OCI-LY7 (cell line): ENCODE results near the gene PPARGC1A. TPM values are rescaled to one million over a fixed set of nuclear protein-coding genes. Genes with fewer than 3 reads are reported as not detected.

Source experiments
- BruUV-seq: library from RNA; stranded (reverse); fragments of 400-500 nt; replicated peaks from 2 replicates; lab custom pipeline; 2021; lab: Mats Ljungman, UMichigan
- CTCF ChIA-PET: fragments of 300-600 bp; sonication (Branson Sonifier 250); formaldehyde crosslinking; loops from one replicate; lab custom pipeline; 2022; ENCODE audit warnings: antibody characterized with exemption; ENCODE audit not compliant: unreplicated experiment; lab: Charles Lee
- POLR2A ChIA-PET: fragments of 300-600 bp; sonication (Branson Sonifier 250); formaldehyde crosslinking; loops from one replicate; lab custom pipeline; 2022; ENCODE audit warnings: antibody characterized with exemption; lab: Charles Lee
- DNase-seq: peaks from one replicate; pipeline ENCODE4 v3.0.0-alpha.2; 2015; ENCODE audit warnings: low spot score
- H2AFZ ChIP-seq: fragments of 200-600 bp; sonication (generic), shearing (Covaris generic); 2 replicates; pipeline ENCODE4 v1.6.1; 2014; ENCODE audit warnings: mild to moderate bottlenecking, antibody characterized with exemption, low read length, moderate library complexity
- H3K27ac ChIP-seq: fragments of 200-600 bp; sonication (generic); 2 replicates; pipeline ENCODE4 v1.5.1; 2014; ENCODE audit warnings: mixed run types, low read depth, mild to moderate bottlenecking, moderate library complexity, low read length, inconsistent platforms; ENCODE audit not compliant: poor library complexity, severe bottlenecking
- H3K36me3 ChIP-seq: fragments of 200-600 bp; sonication (generic); 2 replicates; pipeline ENCODE4 v1.6.1; 2014; ENCODE audit warnings: mild to moderate bottlenecking, antibody characterized with exemption, low read length, moderate library complexity, mixed read lengths; ENCODE audit not compliant: insufficient read depth
- H3K4me1 ChIP-seq: fragments of 200-600 bp; sonication (generic); 2 replicates; pipeline ENCODE4 v1.5.1; 2014; ENCODE audit warnings: mild to moderate bottlenecking, low read length; ENCODE audit not compliant: insufficient read depth, poor library complexity, severe bottlenecking
- H3K4me2 ChIP-seq: fragments of 200-600 bp; sonication (generic); 2 replicates; pipeline ENCODE4 v1.6.1; 2014; ENCODE audit warnings: mild to moderate bottlenecking, low read length
- H3K4me3 ChIP-seq: fragments of 200-600 bp; sonication (generic); 2 replicates; pipeline ENCODE4 v1.5.1; 2014; ENCODE audit warnings: mild to moderate bottlenecking, low read depth, low read length; ENCODE audit not compliant: poor library complexity, severe bottlenecking
- H3K79me2 ChIP-seq: fragments of 200-600 bp; sonication (generic); 2 replicates; pipeline ENCODE4 v1.6.1; 2016; ENCODE audit warnings: low read depth, mild to moderate bottlenecking, low read length, moderate library complexity, mixed read lengths; ENCODE audit not compliant: insufficient read depth
- H3K9me2 ChIP-seq: fragments of 200-600 bp; sonication (generic); 2 replicates; pipeline ENCODE4 v1.6.1; 2016; ENCODE audit warnings: mild to moderate bottlenecking, low read length, mixed read lengths; ENCODE audit not compliant: insufficient read depth
- H3K9me3 ChIP-seq: fragments of 200-600 bp; sonication (generic); 2 replicates; pipeline ENCODE4 v1.6.1; 2014; ENCODE audit warnings: mild to moderate bottlenecking, mixed run types, low read length, mixed read lengths
- H4K20me1 ChIP-seq: fragments of 200-600 bp; sonication (generic); 2 replicates; pipeline ENCODE4 v1.6.1; 2014; ENCODE audit warnings: mild to moderate bottlenecking, antibody characterized with exemption, low read length, moderate library complexity, mixed read lengths; ENCODE audit not compliant: insufficient read depth
- CTCF ChIP-seq: fragments of 200-600 bp; sonication (generic); conservative IDR thresholded peaks from 2 replicates; pipeline ENCODE4 v1.5.1; 2014; ENCODE audit warnings: mild to moderate bottlenecking, antibody characterized with exemption, low read length, moderate library complexity, mixed read lengths
- EZH2phosphoT487 ChIP-seq: fragments of 200-600 bp; sonication (generic); IDR thresholded peaks from 2 replicates; pipeline ENCODE4 v1.6.1; 2018; ENCODE audit warnings: low read depth, borderline replicate concordance, mild to moderate bottlenecking, mixed run types, antibody characterized with exemption, low read length, moderate library complexity, mixed read lengths
- intact Hi-C: fragments of 100-400 bp; cut with micrococcal nuclease; formaldehyde crosslinking; loops from one replicate; pipeline ENCODE4 v1.10.0; 2022; ENCODE audit not compliant: unreplicated experiment
- total RNA-seq, 2 experiments: library from RNA; depleted of rRNA in 1 of 2; stranded (reverse); fragments of >200 nt in 1 of 2; shearing (Covaris generic) in 1 of 2; gene quantifications; 2 replicates each; pipeline ENCODE4 v1.2.3, GENCODE V29; 2014 to 2022

The PPARGC1A gene
- total RNA-seq, 2 experiments from 2014 or later = 0.40 TPM; not detected in 1

- TF ChIP-seq CTCF (no peak), EZH2phosphoT487 (no peak)
- no TSS peak for BruUV-seq
- H3K9me2 ChIP-seq = no peaks in the 10 kb centered on the region
- H3K9me3 ChIP-seq = no peaks in the 10 kb centered on the region
- no peak for DNase-seq
- no peaks in the 10 kb centered on the region for H3K36me3 ChIP-seq
- no peaks in the 10 kb centered on the region for H3K4me1 ChIP-seq
- H3K4me2 ChIP-seq = no peak overlapping the region
- intact Hi-C loops = no loop called here
- no peaks in the 10 kb centered on the region for H4K20me1 ChIP-seq
- CTCF ChIA-PET = no interaction called here
- POLR2A ChIA-PET = interaction anchor here (0.6 kb wide), 1 partner anchor 152 kb away, joined by 3 read pairs; no protein-coding TSS in a partner anchor
- no peaks in the 10 kb centered on the region for H3K79me2 ChIP-seq
- H3K4me3 ChIP-seq = no peak overlapping the region
- H2AFZ ChIP-seq = no peak overlapping the region
- no peak overlapping the region for H3K27ac ChIP-seq
Measured at GRCh38 chr4:23853986-23854660, 35.7 kb downstream of the PPARGC1A start.

GRCh38 chr4:23851464-23851863 is 38.4 kb downstream of the PPARGC1A start:
- H3K9me3 ChIP-seq = no peaks in the 10 kb centered on the region
- CTCF ChIA-PET = no interaction called here

More at GRCh38 chr4:23851464-23851863, 38.4 kb downstream of the PPARGC1A start:
- POLR2A ChIA-PET = no interaction called here
- H4K20me1 ChIP-seq = no peaks in the 10 kb centered on the region
- no peak overlapping the region for H3K4me2 ChIP-seq
- no TSS peak for BruUV-seq
- H3K4me3 ChIP-seq = no peak overlapping the region
- no peak overlapping the region for H2AFZ ChIP-seq
- DNase-seq = no peak
- no peaks in the 10 kb centered on the region for H3K9me2 ChIP-seq
- no peak for TF ChIP-seq CTCF
- no peak for TF ChIP-seq EZH2phosphoT487
- H3K27ac ChIP-seq = no peak overlapping the region
- H3K36me3 ChIP-seq = no peaks in the 10 kb centered on the region
- intact Hi-C loops = no loop called here
- H3K4me1 ChIP-seq = no peaks in the 10 kb centered on the region
- no peaks in the 10 kb centered on the region for H3K79me2 ChIP-seq
